Liver (tissue), 9 donors: Measurements from ENCODE around the gene TIGD1. TPM values are rescaled to one million over a fixed set of nuclear protein-coding genes. Genes with fewer than 3 reads are reported as not detected.

Experiments
- DNase-seq: peaks from one replicate; pipeline ENCODE4 v3.0.0-alpha.2; 2017; ENCODE audit warnings: low spot score
- H3K27ac ChIP-seq, 2 donors: one replicate each; pipeline ENCODE4 v1.7.0; 2013; ENCODE audit warnings: inconsistent platforms in 2 of 2, low read length in 2 of 2, control low read depth in 1 of 2, low read depth in 1 of 2, mild to moderate bottlenecking in 1 of 2
- H3K27me3 ChIP-seq, 4 donors: one replicate each; pipeline versions ENCODE4 v1.6.1 to v1.7.0; 2013; ENCODE audit warnings: low read length in 3 of 4, inconsistent platforms in 1 of 4, mild to moderate bottlenecking in 1 of 4, moderate library complexity in 1 of 4; ENCODE audit not compliant: control insufficient read depth in 4 of 4, insufficient read depth in 4 of 4
- H3K36me3 ChIP-seq, 4 donors: one replicate each; pipeline versions ENCODE4 v1.6.1 to v1.7.0; 2013; ENCODE audit warnings: low read length in 3 of 4, mild to moderate bottlenecking in 3 of 4, low read depth in 1 of 4, moderate library complexity in 1 of 4; ENCODE audit not compliant: control insufficient read depth in 4 of 4, insufficient read depth in 3 of 4
- H3K4me1 ChIP-seq, 4 donors: one replicate each; pipeline versions ENCODE4 v1.6.1 to v1.7.0; 2013; ENCODE audit warnings: low read length in 3 of 4, mild to moderate bottlenecking in 3 of 4, moderate library complexity in 1 of 4; ENCODE audit not compliant: control insufficient read depth in 4 of 4, insufficient read depth in 4 of 4
- H3K4me3 ChIP-seq, 3 donors: one replicate each; pipeline versions ENCODE4 v1.6.1 to v1.7.0; 2013; ENCODE audit warnings: low read length in 3 of 3, control low read depth in 1 of 3, low read depth in 1 of 3, mild to moderate bottlenecking in 1 of 3
- H3K9ac ChIP-seq, 2 donors: one replicate each; pipeline ENCODE4 v1.7.0; 2013; ENCODE audit warnings: low read length in 2 of 2, mild to moderate bottlenecking in 2 of 2, moderate library complexity in 2 of 2, control low read depth in 1 of 2, low read depth in 1 of 2
- H3K9me3 ChIP-seq, 4 donors: one replicate each; pipeline versions ENCODE4 v1.6.1 to v1.7.0; 2013; ENCODE audit warnings: low read length in 3 of 4; ENCODE audit not compliant: control insufficient read depth in 4 of 4
- EGR1 ChIP-seq, 2 donors: IDR thresholded peaks; 2 replicates each; pipeline ENCODE4 v1.6.1; 2016 to 2018; ENCODE audit warnings: antibody characterized with exemption in 2 of 2, low read depth in 2 of 2
- FOXA1 ChIP-seq: IDR thresholded peaks from 2 replicates; pipeline ENCODE4 v1.6.1; 2016; ENCODE audit warnings: antibody characterized with exemption
- FOXA2 ChIP-seq: IDR thresholded peaks from 2 replicates; pipeline ENCODE4 v1.6.1; 2016; ENCODE audit warnings: antibody characterized with exemption
- GABPA ChIP-seq, 2 donors: IDR thresholded peaks in 1 of 2; conservative IDR thresholded peaks in 1 of 2; 2 replicates each; pipeline ENCODE4 v1.6.1; 2016; ENCODE audit warnings: antibody characterized with exemption in 2 of 2, mild to moderate bottlenecking in 1 of 2, moderate library complexity in 1 of 2
- HNF4A ChIP-seq, 2 donors: conservative IDR thresholded peaks; 2 replicates each; pipeline ENCODE4 v1.6.1; 2016; ENCODE audit warnings: antibody characterized with exemption in 2 of 2, mild to moderate bottlenecking in 2 of 2
- HNF4G ChIP-seq: IDR thresholded peaks from 2 replicates; pipeline ENCODE4 v1.6.1; 2016; ENCODE audit warnings: antibody characterized with exemption
- MAX ChIP-seq: IDR thresholded peaks from 2 replicates; pipeline ENCODE4 v1.6.1; 2016; ENCODE audit warnings: antibody characterized with exemption
- RAD21 ChIP-seq, 2 donors: IDR thresholded peaks; 2 replicates each; pipeline ENCODE4 v1.6.1; 2016; ENCODE audit warnings: antibody characterized with exemption in 2 of 2, mild to moderate bottlenecking in 2 of 2
- RXRA ChIP-seq, 2 donors: IDR thresholded peaks; 2 replicates each; pipeline ENCODE4 v1.6.1; 2017 to 2018; ENCODE audit warnings: antibody characterized with exemption in 2 of 2, mild to moderate bottlenecking in 1 of 2
- SP1 ChIP-seq: IDR thresholded peaks from 2 replicates; pipeline ENCODE4 v1.6.1; 2018; ENCODE audit warnings: antibody characterized with exemption, mild to moderate bottlenecking
- TAF1 ChIP-seq: conservative IDR thresholded peaks from 2 replicates; pipeline ENCODE4 v1.6.1; 2016; ENCODE audit warnings: antibody characterized with exemption, mild to moderate bottlenecking
- ZBTB33 ChIP-seq: IDR thresholded peaks from 2 replicates; pipeline ENCODE4 v1.6.1; 2016; ENCODE audit warnings: antibody characterized with exemption
- WGBS: extraction: QIAGEN DNeasy Blood & Tissue Kit; methylation state at CpG from one replicate; pipeline ENCODE4 v1.1.7; 2013; 5-methylcytosine and 5-hydroxymethylcytosine counted together
- polyA plus RNA-seq, 2 donors: library from polyadenylated mRNA; stranded (reverse) in 1 of 2; unstranded in 1 of 2; fragments of 200-250 nt in 1 of 2; fragments of >200 nt in 1 of 2; fragmentation: Nextera tagmentation in 1 of 2; extraction: Ambion mirVana in 1 of 2; gene quantifications; one replicate each; pipeline versions ENCODE4 v1.2.1 to v1.2.3, GENCODE V29; 2013 to 2015
- total RNA-seq, 2 donors: library from RNA; depleted of rRNA; stranded (reverse); fragments of >200 nt; gene quantifications; one replicate each; pipeline ENCODE4 v1.2.3, GENCODE V29; 2014
- TF ChIP-seq, protein P1 (sequence below): fragments of 150-350 bp; IDR thresholded peaks from 2 replicates; pipeline ENCODE4 v1.5.1; 2017; ENCODE audit warnings: improper control_type of control experiment, low read depth, low read length; ENCODE audit not compliant: missing input control
- TF ChIP-seq, protein P2 (sequence below): IDR thresholded peaks from 2 replicates; pipeline ENCODE4 v1.6.1; 2016; ENCODE audit warnings: antibody characterized with exemption
- TF ChIP-seq, protein P3 (sequence below): IDR thresholded peaks from 2 replicates; pipeline ENCODE4 v1.6.1; 2016; ENCODE audit warnings: antibody characterized with exemption, mild to moderate bottlenecking
- donor health status: healthy.
- donor health status: healthy.
- donor health status: healthy.
- donor health status: healthy.
- donor health status: healthy.

Gene TIGD1
- total and polyA plus RNA-seq, 4 donors: 0.50 to 3.0 (median 1.7) TPM

GRCh38 chr2:232542715-232543467 lies 7.5 kb downstream of the TIGD1 start:
- TF ChIP-seq EGR1 (IDR thresholded peaks at IDR 0.05; ENCODE audit: low read depth in 2 of 2): no peak
- TF ChIP-seq RXRA (IDR thresholded peaks at IDR 0.05): no peak
- no peak for TF ChIP-seq HNF4A (conservative IDR thresholded peaks at IDR 0.05)
- TF ChIP-seq HNF4G: no peak
- TF ChIP-seq RAD21 (IDR thresholded peaks at IDR 0.05): no peak
- TF ChIP-seq, protein P1, sequence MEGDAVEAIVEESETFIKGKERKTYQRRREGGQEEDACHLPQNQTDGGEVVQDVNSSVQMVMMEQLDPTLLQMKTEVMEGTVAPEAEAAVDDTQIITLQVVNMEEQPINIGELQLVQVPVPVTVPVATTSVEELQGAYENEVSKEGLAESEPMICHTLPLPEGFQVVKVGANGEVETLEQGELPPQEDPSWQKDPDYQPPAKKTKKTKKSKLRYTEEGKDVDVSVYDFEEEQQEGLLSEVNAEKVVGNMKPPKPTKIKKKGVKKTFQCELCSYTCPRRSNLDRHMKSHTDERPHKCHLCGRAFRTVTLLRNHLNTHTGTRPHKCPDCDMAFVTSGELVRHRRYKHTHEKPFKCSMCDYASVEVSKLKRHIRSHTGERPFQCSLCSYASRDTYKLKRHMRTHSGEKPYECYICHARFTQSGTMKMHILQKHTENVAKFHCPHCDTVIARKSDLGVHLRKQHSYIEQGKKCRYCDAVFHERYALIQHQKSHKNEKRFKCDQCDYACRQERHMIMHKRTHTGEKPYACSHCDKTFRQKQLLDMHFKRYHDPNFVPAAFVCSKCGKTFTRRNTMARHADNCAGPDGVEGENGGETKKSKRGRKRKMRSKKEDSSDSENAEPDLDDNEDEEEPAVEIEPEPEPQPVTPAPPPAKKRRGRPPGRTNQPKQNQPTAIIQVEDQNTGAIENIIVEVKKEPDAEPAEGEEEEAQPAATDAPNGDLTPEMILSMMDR: no peak
- no peak for TF ChIP-seq GABPA (IDR thresholded peaks at IDR 0.05 in 1 of 2, conservative IDR thresholded peaks at IDR 0.05 in 1 of 2)
- TF ChIP-seq, protein P2, sequence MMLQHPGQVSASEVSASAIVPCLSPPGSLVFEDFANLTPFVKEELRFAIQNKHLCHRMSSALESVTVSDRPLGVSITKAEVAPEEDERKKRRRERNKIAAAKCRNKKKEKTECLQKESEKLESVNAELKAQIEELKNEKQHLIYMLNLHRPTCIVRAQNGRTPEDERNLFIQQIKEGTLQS: no peak
- TF ChIP-seq TAF1: no peak
- no peak for TF ChIP-seq ZBTB33
- H3K4me3 ChIP-seq: no peak overlapping the region
- H3K4me1 ChIP-seq: peaks cover 0 to 4% (median 0%) of the 10 kb centered on the region in 4 donors
- H3K36me3 ChIP-seq: no peaks in the 10 kb centered on the region
- no peak for DNase-seq
- no peak overlapping the region for H3K9ac ChIP-seq
- no peaks in the 10 kb centered on the region for H3K27me3 ChIP-seq
- no peaks in the 10 kb centered on the region for H3K9me3 ChIP-seq
- no peak overlapping the region for H3K27ac ChIP-seq
- WGBS: 92% methylated on average over 20 of the region's 20 CpGs

DNA sequence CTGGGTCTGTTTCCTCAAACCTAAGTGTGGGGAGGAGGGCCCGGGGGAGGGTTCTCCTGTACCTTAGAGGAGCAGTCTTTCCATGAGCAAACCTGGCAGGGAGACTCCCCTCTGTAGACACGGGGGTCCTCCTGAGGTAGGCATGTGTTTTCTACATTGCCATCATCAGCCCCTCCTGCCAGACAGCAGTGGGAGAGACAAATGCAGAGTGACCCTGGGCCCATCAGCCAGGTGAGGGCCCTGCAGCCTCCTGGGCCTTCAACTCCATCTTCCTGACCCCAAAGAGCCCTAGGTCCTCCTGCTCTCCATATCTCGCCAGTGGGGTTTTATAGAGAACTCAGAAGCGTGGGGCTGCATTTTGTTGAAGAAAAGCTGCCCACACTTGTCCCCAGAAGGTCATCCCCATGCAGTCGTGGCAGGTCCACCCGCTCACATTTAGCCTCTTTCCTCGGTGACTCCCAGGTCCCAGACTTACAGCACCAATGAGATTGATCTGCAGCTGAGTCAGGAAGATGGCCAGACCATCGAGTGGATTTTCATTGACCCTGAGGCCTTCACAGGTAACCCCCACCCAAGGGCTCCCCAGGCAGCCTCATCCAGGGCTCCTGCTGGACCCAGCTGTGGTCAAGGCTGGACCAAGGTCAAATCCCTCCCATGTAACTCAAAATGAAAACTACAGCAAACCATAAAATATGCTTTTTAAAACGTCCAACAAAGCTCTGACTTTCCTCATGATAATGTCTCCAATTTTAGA lies 8.2 kb downstream of the TIGD1 start:
- no peaks in the 10 kb centered on the region for H3K4me1 ChIP-seq
- DNase-seq: no peak
- 60% methylated on average over 9 of the region's 9 CpGs for WGBS

More for the DNA sequence above, 8.2 kb downstream of the TIGD1 start:
- H3K27ac ChIP-seq: no peak overlapping the region
- no peaks in the 10 kb centered on the region for H3K27me3 ChIP-seq
- no peaks in the 10 kb centered on the region for H3K9me3 ChIP-seq
- H3K4me3 ChIP-seq: no peak overlapping the region
- no peaks in the 10 kb centered on the region for H3K36me3 ChIP-seq
- H3K9ac ChIP-seq: no peak overlapping the region
- no peak for TF ChIP-seq RXRA (IDR thresholded peaks at IDR 0.05)
- TF ChIP-seq FOXA2: no peak
- TF ChIP-seq, protein P1: no peak
- no peak for TF ChIP-seq GABPA (IDR thresholded peaks at IDR 0.05 in 1 of 2, conservative IDR thresholded peaks at IDR 0.05 in 1 of 2)
- no peak for TF ChIP-seq SP1
- no peak for TF ChIP-seq MAX
- TF ChIP-seq, protein P3, sequence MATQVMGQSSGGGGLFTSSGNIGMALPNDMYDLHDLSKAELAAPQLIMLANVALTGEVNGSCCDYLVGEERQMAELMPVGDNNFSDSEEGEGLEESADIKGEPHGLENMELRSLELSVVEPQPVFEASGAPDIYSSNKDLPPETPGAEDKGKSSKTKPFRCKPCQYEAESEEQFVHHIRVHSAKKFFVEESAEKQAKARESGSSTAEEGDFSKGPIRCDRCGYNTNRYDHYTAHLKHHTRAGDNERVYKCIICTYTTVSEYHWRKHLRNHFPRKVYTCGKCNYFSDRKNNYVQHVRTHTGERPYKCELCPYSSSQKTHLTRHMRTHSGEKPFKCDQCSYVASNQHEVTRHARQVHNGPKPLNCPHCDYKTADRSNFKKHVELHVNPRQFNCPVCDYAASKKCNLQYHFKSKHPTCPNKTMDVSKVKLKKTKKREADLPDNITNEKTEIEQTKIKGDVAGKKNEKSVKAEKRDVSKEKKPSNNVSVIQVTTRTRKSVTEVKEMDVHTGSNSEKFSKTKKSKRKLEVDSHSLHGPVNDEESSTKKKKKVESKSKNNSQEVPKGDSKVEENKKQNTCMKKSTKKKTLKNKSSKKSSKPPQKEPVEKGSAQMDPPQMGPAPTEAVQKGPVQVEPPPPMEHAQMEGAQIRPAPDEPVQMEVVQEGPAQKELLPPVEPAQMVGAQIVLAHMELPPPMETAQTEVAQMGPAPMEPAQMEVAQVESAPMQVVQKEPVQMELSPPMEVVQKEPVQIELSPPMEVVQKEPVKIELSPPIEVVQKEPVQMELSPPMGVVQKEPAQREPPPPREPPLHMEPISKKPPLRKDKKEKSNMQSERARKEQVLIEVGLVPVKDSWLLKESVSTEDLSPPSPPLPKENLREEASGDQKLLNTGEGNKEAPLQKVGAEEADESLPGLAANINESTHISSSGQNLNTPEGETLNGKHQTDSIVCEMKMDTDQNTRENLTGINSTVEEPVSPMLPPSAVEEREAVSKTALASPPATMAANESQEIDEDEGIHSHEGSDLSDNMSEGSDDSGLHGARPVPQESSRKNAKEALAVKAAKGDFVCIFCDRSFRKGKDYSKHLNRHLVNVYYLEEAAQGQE: no peak
- TF ChIP-seq, protein P2: no peak
- no peak for TF ChIP-seq ZBTB33
- TF ChIP-seq FOXA1: no peak
- no peak for TF ChIP-seq RAD21 (IDR thresholded peaks at IDR 0.05)
